CD4-positive, CD25-positive, alpha-beta regulatory T cell (primary cell): ENCODE measurements around the gene PLCL1. TPM values are rescaled to one million over a fixed set of nuclear protein-coding genes. Genes with fewer than 3 reads are reported as not detected.

ENCODE experiments used
- ATAC-seq, 2 donors: fragments of 150-1000 bp; cut with Tn5 transposase; one replicate each; pipeline ENCODE4 v1.10.0; 2021; ENCODE audit warnings: low read depth in 2 of 2, moderate number of reproducible peaks in 2 of 2, moderate library complexity in 1 of 2
- DNase-seq, 3 donors: peaks; one replicate each; pipeline versions ENCODE4 v3.0.0 to v3.0.0-alpha.2; 2012 to 2022; ENCODE audit warnings: mixed read lengths in 1 of 3
- H3K27ac ChIP-seq: one replicate; pipeline ENCODE4 v1.7.0; 2013; ENCODE audit warnings: mild to moderate bottlenecking, low read length; ENCODE audit not compliant: insufficient read depth, poor library complexity, severe bottlenecking
- H3K27me3 ChIP-seq: one replicate; pipeline ENCODE4 v1.7.0; 2013; ENCODE audit warnings: low read length; ENCODE audit not compliant: control insufficient read depth, insufficient read depth
- H3K36me3 ChIP-seq: one replicate; pipeline ENCODE4 v1.7.0; 2013; ENCODE audit warnings: mild to moderate bottlenecking, low read length, moderate library complexity; ENCODE audit not compliant: control insufficient read depth, insufficient read depth
- H3K4me1 ChIP-seq: 2 replicates; pipeline ENCODE4 v1.7.0; 2013; ENCODE audit warnings: mild to moderate bottlenecking, low read length; ENCODE audit not compliant: insufficient read depth, control insufficient read depth, poor library complexity, severe bottlenecking
- H3K4me3 ChIP-seq: one replicate; pipeline ENCODE4 v1.7.0; 2013; ENCODE audit warnings: low read depth, mild to moderate bottlenecking, low read length, moderate library complexity
- H3K9me3 ChIP-seq, 2 experiments: 1 replicate in 1 of 2; 2 replicates in 1 of 2; pipeline ENCODE4 v1.7.0; 2013; ENCODE audit warnings: low read length in 2 of 2, mild to moderate bottlenecking in 1 of 2, moderate library complexity in 1 of 2; ENCODE audit not compliant: control insufficient read depth in 2 of 2
- H3K27ac Mint-ChIP-seq, 3 donors: one replicate each; pipeline ENCODE4 v1.8.0; 2020 to 2022; ENCODE audit warnings: mild to moderate bottlenecking in 3 of 3, mixed read lengths in 3 of 3, moderate library complexity in 2 of 3
- H3K27me3 Mint-ChIP-seq: one replicate; pipeline ENCODE4 v1.8.0; 2022; ENCODE audit warnings: mild to moderate bottlenecking, mixed read lengths
- H3K36me3 Mint-ChIP-seq: one replicate; pipeline ENCODE4 v1.8.0; 2020; ENCODE audit warnings: mixed read lengths
- H3K4me1 Mint-ChIP-seq, 4 donors: one replicate each; pipeline ENCODE4 v1.8.0; 2020 to 2022; ENCODE audit warnings: mixed read lengths in 4 of 4, mild to moderate bottlenecking in 1 of 4
- H3K4me3 Mint-ChIP-seq, 4 donors: one replicate each; pipeline ENCODE4 v1.8.0; 2020 to 2022; ENCODE audit warnings: mild to moderate bottlenecking in 4 of 4, mixed read lengths in 4 of 4, moderate library complexity in 3 of 4
- H3K9me3 Mint-ChIP-seq, 7 donors: one replicate each; pipeline ENCODE4 v1.8.0; 2020 to 2022; ENCODE audit warnings: mixed read lengths in 7 of 7, mild to moderate bottlenecking in 3 of 7, moderate library complexity in 2 of 7
- polyA plus RNA-seq, 4 donors: library from polyadenylated mRNA; unstranded; fragments of 300-500 nt; fragmentation: Illumina TruSeq; gene quantifications; one replicate each; pipeline ENCODE4 v1.2.3, GENCODE V29; 2021
- total RNA-seq: library from RNA; stranded (reverse); gene quantifications from one replicate; pipeline ENCODE4 v1.2.3, GENCODE V29; 2022

The PLCL1 gene
- total and polyA plus RNA-seq, 5 donors from 2014 or later: 17.3 to 37.8 (median 19.2) TPM

DNA sequence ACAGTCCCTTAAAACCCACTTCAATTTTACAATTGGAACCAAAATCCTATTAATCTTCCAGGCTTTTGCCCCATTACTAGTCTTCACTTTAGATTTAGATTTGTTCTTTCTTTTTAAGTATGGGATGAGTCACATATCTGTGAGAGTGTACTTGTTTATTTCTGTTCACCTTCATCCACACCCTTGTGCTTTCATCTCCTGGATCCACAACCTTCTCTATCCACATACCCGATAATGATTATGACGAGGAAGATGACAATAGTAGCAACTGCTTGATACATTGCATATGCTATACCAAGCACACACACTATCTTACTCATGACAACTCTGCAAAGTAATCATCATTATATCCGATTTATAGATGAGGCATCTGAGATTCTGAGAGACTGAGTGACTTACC, 297.3 kb downstream of the PLCL1 start:
- no peak for ATAC-seq
- no peak overlapping the region for H3K4me3 ChIP-seq
- no peaks in the 10 kb centered on the region for H3K4me1 ChIP-seq
- H3K27ac ChIP-seq: no peak overlapping the region
- Mint-ChIP-seq H3K27ac (no peak overlapping the region), H3K36me3 (peaks cover 62% of the 10 kb centered on the region), H3K9me3 (no peaks in the 10 kb centered on the region), H3K4me1 (peaks cover 10 to 24% (median 17%) of the 10 kb centered on the region in 4 donors), H3K27me3 (no peaks in the 10 kb centered on the region), H3K4me3 (no peak overlapping the region)
- no peak for DNase-seq
- H3K27me3 ChIP-seq: no peaks in the 10 kb centered on the region
- peaks cover 56% of the 10 kb centered on the region for H3K36me3 ChIP-seq
- H3K9me3 ChIP-seq: no peaks in the 10 kb centered on the region

DNA sequence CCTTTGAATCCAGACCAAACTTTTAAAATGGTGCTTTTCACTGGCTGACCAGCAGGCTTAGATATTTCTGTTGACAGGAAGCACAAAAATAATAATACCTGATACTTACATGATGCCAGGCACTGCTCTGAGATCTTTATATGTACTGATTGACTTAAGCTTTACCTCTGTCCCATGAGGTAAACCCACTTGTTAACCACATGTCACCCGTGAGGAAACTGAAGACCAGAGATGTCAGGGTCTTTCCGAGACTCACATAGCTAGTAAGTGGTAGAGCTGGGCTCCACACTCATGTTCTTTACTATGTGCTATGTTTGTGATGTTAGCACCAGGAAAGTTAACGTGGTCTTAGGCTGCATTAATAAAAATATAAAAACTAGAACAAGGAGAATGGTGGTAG, 297.7 kb downstream of the PLCL1 start:
- Mint-ChIP-seq H3K27ac (no peak overlapping the region), H3K27me3 (no peaks in the 10 kb centered on the region), H3K4me3 (no peak overlapping the region), H3K9me3 (no peaks in the 10 kb centered on the region), H3K4me1 (peaks cover 10 to 24% (median 16%) of the 10 kb centered on the region in 4 donors), H3K36me3 (peaks cover 65% of the 10 kb centered on the region)
- no peak for DNase-seq
- H3K4me1 ChIP-seq: no peaks in the 10 kb centered on the region
- no peak overlapping the region for H3K4me3 ChIP-seq
- no peaks in the 10 kb centered on the region for H3K27me3 ChIP-seq
- H3K36me3 ChIP-seq: peaks cover 57% of the 10 kb centered on the region
- no peaks in the 10 kb centered on the region for H3K9me3 ChIP-seq
- no peak overlapping the region for H3K27ac ChIP-seq
- no peak for ATAC-seq

DNA sequence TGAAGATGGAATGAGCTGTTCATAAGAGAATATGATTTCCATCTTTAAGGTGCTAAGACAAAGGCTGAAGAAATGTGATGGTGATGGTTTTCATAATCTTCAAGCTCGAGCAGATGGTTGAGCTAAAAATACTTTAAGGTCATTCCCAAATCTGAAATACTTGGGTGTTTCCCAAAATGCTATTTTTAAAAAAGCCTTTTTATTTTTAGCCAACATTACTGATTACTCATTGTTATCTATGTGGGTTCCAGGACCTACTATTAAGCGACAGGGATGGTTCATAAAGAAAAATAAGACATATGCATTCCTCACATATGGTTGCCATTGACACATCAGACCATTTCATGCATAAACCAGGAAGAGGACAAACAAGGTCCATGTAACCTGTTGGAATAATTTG, 298.5 kb downstream of the PLCL1 start:
- Mint-ChIP-seq H3K27me3 (no peaks in the 10 kb centered on the region), H3K27ac (peak overlapping the region in 1 of 3 donors; percentile 61), H3K4me1 (peaks cover 10 to 30% (median 12%) of the 10 kb centered on the region in 4 donors), H3K9me3 (no peaks in the 10 kb centered on the region), H3K36me3 (peaks cover 68% of the 10 kb centered on the region), H3K4me3 (no peak overlapping the region)
- no peak for DNase-seq
- Histone ChIP-seq H3K9me3 (no peaks in the 10 kb centered on the region), H3K27ac (no peak overlapping the region), H3K4me1 (no peaks in the 10 kb centered on the region), H3K36me3 (peaks cover 55% of the 10 kb centered on the region), H3K4me3 (no peak overlapping the region), H3K27me3 (no peaks in the 10 kb centered on the region)
- no peak for ATAC-seq

DNA sequence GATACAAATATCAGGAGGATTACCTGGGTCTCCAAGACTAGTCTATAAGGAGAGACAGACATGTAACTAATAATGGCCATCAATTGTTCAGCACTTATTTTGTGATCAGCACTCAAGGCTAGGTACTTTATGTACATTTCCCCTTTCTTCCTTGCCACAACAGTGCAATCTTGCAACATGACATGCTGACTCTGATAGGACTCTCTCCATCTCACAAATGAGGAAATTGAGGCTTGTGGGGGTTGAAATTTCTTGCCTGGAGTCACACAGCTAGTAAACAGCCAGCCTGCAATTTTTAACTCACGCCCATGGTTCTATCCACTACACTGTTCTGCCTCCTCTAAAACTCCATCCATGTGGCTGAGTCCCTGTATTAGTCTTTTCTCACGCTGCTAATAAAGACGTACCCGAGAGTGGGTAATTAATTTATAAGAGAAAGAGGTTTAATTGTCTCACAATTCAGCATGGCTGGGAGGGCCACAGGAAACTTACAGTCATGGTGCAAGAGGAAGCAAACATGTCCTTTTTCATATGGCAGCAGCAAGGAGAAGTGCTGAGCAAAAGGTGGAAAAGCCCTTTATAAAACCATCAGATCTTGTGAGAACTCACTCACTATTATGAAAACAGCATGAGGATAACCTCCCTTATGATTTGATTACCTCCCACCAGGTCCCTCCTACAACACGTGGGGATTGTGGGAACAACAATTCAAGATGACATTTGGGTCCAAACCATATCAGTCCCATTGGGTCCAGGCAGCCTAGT, 302.4 kb downstream of the PLCL1 start:
- Histone ChIP-seq H3K4me1 (no peaks in the 10 kb centered on the region), H3K36me3 (peaks cover 68% of the 10 kb centered on the region), H3K27me3 (no peaks in the 10 kb centered on the region), H3K9me3 (no peaks in the 10 kb centered on the region), H3K4me3 (no peak overlapping the region), H3K27ac (no peak overlapping the region)
- DNase-seq (no peak), ATAC-seq (no peak)
- Mint-ChIP-seq H3K27me3 (no peaks in the 10 kb centered on the region), H3K9me3 (no peaks in the 10 kb centered on the region), H3K27ac (peak overlapping the region in 1 of 3 donors; percentile 23), H3K4me1 (peaks cover 0 to 11% (median 5%) of the 10 kb centered on the region in 4 donors), H3K4me3 (no peak overlapping the region), H3K36me3 (peaks cover 60% of the 10 kb centered on the region)

DNA sequence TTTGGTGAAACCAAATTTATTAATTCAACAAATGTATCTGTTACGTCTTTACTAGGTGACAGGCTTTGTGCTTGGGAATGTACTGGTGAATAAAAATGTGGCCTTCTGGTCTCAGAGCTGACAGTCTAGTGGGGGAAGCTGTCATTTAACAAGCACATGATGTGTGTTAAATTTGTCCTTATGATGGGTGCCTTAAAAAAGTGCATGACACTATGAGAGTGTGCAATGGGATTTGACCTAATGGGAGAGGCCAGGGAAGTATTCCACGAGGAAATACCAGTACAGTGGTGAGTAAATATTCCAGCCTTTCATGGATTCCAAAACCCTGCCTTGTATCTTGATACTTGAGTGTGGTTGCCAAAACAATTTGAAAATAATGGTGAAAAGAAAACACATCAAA, 308.9 kb downstream of the PLCL1 start:
- H3K36me3 Mint-ChIP-seq: peaks cover 25% of the 10 kb centered on the region
- no peaks in the 10 kb centered on the region for H3K27me3 ChIP-seq
- peaks cover 28% of the 10 kb centered on the region for H3K36me3 ChIP-seq
- peaks cover 5 to 16% (median 11%) of the 10 kb centered on the region in 4 donors for H3K4me1 Mint-ChIP-seq
- H3K9me3 Mint-ChIP-seq: no peaks in the 10 kb centered on the region
- no peak overlapping the region for H3K4me3 ChIP-seq
- H3K27ac ChIP-seq: no peak overlapping the region
- H3K4me3 Mint-ChIP-seq: no peak overlapping the region
- no peaks in the 10 kb centered on the region for H3K4me1 ChIP-seq
- no peak for DNase-seq
- no peak for ATAC-seq
- no peaks in the 10 kb centered on the region for H3K9me3 ChIP-seq
- H3K27ac Mint-ChIP-seq: no peak overlapping the region
- no peaks in the 10 kb centered on the region for H3K27me3 Mint-ChIP-seq

DNA sequence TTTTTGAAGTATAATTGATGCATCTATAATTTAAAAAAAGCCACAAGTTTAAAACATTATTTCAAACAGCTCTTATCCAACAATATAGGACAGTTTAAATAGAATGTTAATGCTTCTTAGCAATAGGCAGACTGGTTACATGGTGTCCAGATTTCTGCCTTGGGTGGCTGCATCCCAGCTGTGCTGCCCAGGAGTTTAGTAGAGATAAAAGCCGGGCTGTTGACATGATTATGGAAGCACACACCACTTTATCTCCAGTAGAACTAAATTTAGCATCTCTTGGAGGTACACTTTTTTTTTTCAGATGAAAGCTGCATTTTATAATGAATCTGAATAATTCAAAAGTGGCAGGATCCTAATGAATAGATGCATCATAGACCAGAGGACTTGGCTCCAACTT, 309.7 kb downstream of the PLCL1 start:
- Mint-ChIP-seq H3K27me3 (no peaks in the 10 kb centered on the region), H3K4me1 (peaks cover 5 to 16% (median 11%) of the 10 kb centered on the region in 4 donors), H3K4me3 (no peak overlapping the region), H3K9me3 (no peaks in the 10 kb centered on the region), H3K27ac (no peak overlapping the region), H3K36me3 (peaks cover 25% of the 10 kb centered on the region)
- DNase-seq (no peak), ATAC-seq (no peak)
- peaks cover 25% of the 10 kb centered on the region for H3K36me3 ChIP-seq
- H3K27ac ChIP-seq: no peak overlapping the region
- H3K4me3 ChIP-seq: no peak overlapping the region
- no peaks in the 10 kb centered on the region for H3K9me3 ChIP-seq
- no peaks in the 10 kb centered on the region for H3K4me1 ChIP-seq
- H3K27me3 ChIP-seq: no peaks in the 10 kb centered on the region

DNA sequence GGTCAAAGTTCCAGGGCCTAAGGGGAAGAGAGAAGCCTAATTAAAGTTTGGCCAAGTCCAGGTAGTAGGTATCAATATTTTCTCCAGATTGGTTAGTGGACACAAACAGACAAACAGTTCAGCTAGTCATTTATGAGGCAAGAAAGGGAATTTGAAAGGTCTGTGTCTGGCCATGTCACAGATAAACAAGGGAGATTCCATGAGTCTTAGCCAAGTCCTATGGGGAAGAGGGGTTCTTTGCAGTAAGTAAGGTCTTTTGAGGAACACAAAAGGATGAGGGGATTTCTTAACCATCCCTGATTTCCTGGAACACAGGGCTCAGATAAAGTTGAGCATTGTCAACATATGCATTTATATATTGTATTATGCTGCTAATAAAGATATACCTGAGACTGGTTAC, 310.8 kb downstream of the PLCL1 start:
- Histone ChIP-seq H3K9me3 (no peaks in the 10 kb centered on the region), H3K4me1 (no peaks in the 10 kb centered on the region), H3K27me3 (no peaks in the 10 kb centered on the region), H3K36me3 (peaks cover 31% of the 10 kb centered on the region), H3K4me3 (no peak overlapping the region), H3K27ac (no peak overlapping the region)
- Mint-ChIP-seq H3K4me1 (peaks cover 8 to 21% (median 12%) of the 10 kb centered on the region in 4 donors), H3K27ac (no peak overlapping the region), H3K36me3 (peaks cover 31% of the 10 kb centered on the region), H3K9me3 (peaks cover 0 to 5% (median 0%) of the 10 kb centered on the region in 7 donors), H3K4me3 (peak overlapping the region in 1 of 4 donors; percentile 80), H3K27me3 (no peaks in the 10 kb centered on the region)
- DNase-seq (no peak), ATAC-seq (no peak)

DNA sequence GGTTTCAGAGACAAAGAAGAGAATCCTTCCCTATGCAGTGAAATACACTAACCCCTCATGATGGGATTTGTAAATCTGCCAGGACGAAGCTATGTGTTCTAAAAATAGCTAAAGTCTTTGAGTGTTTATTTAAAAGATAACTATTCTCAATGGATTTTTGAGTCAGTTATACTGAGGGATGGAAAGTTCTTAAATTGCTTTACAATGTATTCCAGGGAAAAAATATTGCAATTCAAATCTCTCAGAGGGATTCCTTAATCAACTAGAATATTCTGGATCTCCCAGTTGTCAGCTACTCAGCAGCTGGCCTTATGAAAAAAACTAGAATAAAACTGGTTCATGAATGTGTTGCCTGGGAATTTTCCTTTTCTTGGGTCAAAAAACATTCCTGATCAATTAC, 312.4 kb downstream of the PLCL1 start:
- H3K4me1 Mint-ChIP-seq: peaks cover 8 to 21% (median 18%) of the 10 kb centered on the region in 4 donors
- no peaks in the 10 kb centered on the region for H3K4me1 ChIP-seq
- H3K36me3 Mint-ChIP-seq: peaks cover 32% of the 10 kb centered on the region
- H3K27ac ChIP-seq: no peak overlapping the region
- no peak overlapping the region for H3K27ac Mint-ChIP-seq
- H3K9me3 ChIP-seq: no peaks in the 10 kb centered on the region
- no peak overlapping the region for H3K4me3 ChIP-seq
- ATAC-seq (no peak), DNase-seq (no peak)
- H3K9me3 Mint-ChIP-seq: peaks cover 0 to 5% (median 0%) of the 10 kb centered on the region in 7 donors
- no peak overlapping the region for H3K4me3 Mint-ChIP-seq
- H3K27me3 ChIP-seq: no peaks in the 10 kb centered on the region
- H3K27me3 Mint-ChIP-seq: no peaks in the 10 kb centered on the region
- H3K36me3 ChIP-seq: peaks cover 21% of the 10 kb centered on the region
